HCT116 (cell line): Measurements from ENCODE around the gene PAX7. TPM values are rescaled to one million over a fixed set of nuclear protein-coding genes. Genes with fewer than 3 reads are reported as not detected.

Experiments
- ATAC-seq: fragments of 200-7000 bp; cut with Tn5 transposase; 2 replicates; pipeline ENCODE4 v1.9.1; 2020; ENCODE audit warnings: mild to moderate bottlenecking, moderate library complexity
- Bru-seq: library from RNA; stranded (reverse); fragments of 400-500 nt; gene quantifications from one replicate; lab custom pipeline; 2021; lab: Mats Ljungman, UMichigan
- BruChase-seq, 2 experiments: library from RNA; stranded (reverse); fragments of 400-500 nt; gene quantifications; one replicate each; lab custom pipeline; 2021; lab: Mats Ljungman, UMichigan
- BruUV-seq: library from RNA; stranded (reverse); fragments of 400-500 nt; replicated peaks from 2 replicates; lab custom pipeline; 2021; lab: Mats Ljungman, UMichigan
- CTCF ChIA-PET: fragments of 300-600 bp; sonication (Branson Sonifier 250); formaldehyde crosslinking; loops from one replicate; lab custom pipeline; 2021; ENCODE audit warnings: antibody characterized with exemption; lab: Charles Lee
- POLR2A ChIA-PET: fragments of 300-600, 350-600 bp; sonication (Branson Sonifier 250); formaldehyde crosslinking; loops from one replicate; lab custom pipeline; 2021; ENCODE audit warnings: antibody characterized with exemption; lab: Charles Lee
- RAD21 ChIA-PET, 2 experiments: fragments of 300-600 bp; sonication (Branson Sonifier 250); formaldehyde crosslinking; loops; one replicate each; lab custom pipeline; 2023; ENCODE audit warnings: low total read pairs in 2 of 2; ENCODE audit not compliant: uncharacterized antibody in 2 of 2, unreplicated experiment in 2 of 2, low non-redundant PET in 1 of 2; lab: Charles Lee
- DNase-seq: peaks from one replicate; pipeline ENCODE4 v3.0.0-alpha.2; 2010; ENCODE audit warnings: low read depth, low spot score
- H2AFZ ChIP-seq: fragments of 200-600 bp; shearing (Covaris generic), sonication (generic); 2 replicates; pipeline ENCODE4 v1.6.1; 2017; ENCODE audit warnings: low read depth, mixed run types, mixed read lengths, antibody characterized with exemption, low read length; ENCODE audit not compliant: poor library complexity, severe bottlenecking
- H3K27ac ChIP-seq: 2 replicates; pipeline ENCODE4 v1.5.1; 2012; ENCODE audit warnings: low read depth, low read length
- H3K27me3 ChIP-seq: fragments of 200-600 bp; sonication (generic); 2 replicates; pipeline ENCODE4 v1.6.1; 2016; ENCODE audit warnings: mixed run types, low read length, mixed read lengths; ENCODE audit not compliant: insufficient read depth
- H3K36me3 ChIP-seq, 2 experiments: fragments of 200-500 bp in 1 of 2; fragments of 200-600 bp in 1 of 2; sonication (Bioruptor generic) in 1 of 2; sonication (generic) in 1 of 2; 2 replicates each; pipeline versions ENCODE4 v1.5.1 to v1.6.1; 2014 to 2016; ENCODE audit warnings: low read length in 2 of 2, inconsistent platforms in 1 of 2, mixed read lengths in 1 of 2, mixed run types in 1 of 2; ENCODE audit not compliant: insufficient read depth in 2 of 2, control insufficient read depth in 1 of 2
- H3K4me1 ChIP-seq, 2 experiments: fragments of 200-600 bp in 1 of 2; sonication (generic) in 1 of 2; 2 replicates each; pipeline versions ENCODE4 v1.5.1 to v1.6.1; 2012 to 2017; ENCODE audit warnings: low read length in 2 of 2, inconsistent platforms in 1 of 2, mild to moderate bottlenecking in 1 of 2, mixed read lengths in 1 of 2, mixed run types in 1 of 2, moderate library complexity in 1 of 2; ENCODE audit not compliant: insufficient read depth in 2 of 2, control insufficient read depth in 1 of 2
- H3K4me2 ChIP-seq: fragments of 200-600 bp; sonication (generic); 2 replicates; pipeline ENCODE4 v1.6.1; 2017; ENCODE audit warnings: mixed run types, low read length, mixed read lengths
- H3K4me3 ChIP-seq, 2 experiments: fragments of 200-600 bp in 1 of 2; sonication (generic) in 1 of 2; replicated peaks in 1 of 2; 2 replicates each; pipeline ENCODE4 v1.5.1; 2011 to 2016; ENCODE audit warnings: low read length in 2 of 2, control low read depth in 1 of 2, low read depth in 1 of 2, mild to moderate bottlenecking in 1 of 2, mixed read lengths in 1 of 2, mixed run types in 1 of 2
- H3K79me2 ChIP-seq: fragments of 200-600 bp; sonication (generic); 2 replicates; pipeline ENCODE4 v1.6.1; 2017; ENCODE audit warnings: mild to moderate bottlenecking, mixed run types, low read length, moderate library complexity, mixed read lengths; ENCODE audit not compliant: insufficient read depth
- H3K9ac ChIP-seq: fragments of 200-600 bp; sonication (generic); 2 replicates; pipeline ENCODE4 v1.6.1; 2016; ENCODE audit warnings: low read length, mixed read lengths
- H3K9me2 ChIP-seq: fragments of 200-600 bp; sonication (generic), shearing (Covaris generic); 2 replicates; pipeline ENCODE4 v1.6.1; 2017; ENCODE audit warnings: mixed run types, mild to moderate bottlenecking, moderate library complexity; ENCODE audit not compliant: insufficient read depth
- H3K9me3 ChIP-seq, 2 experiments: fragments of 200-500 bp in 1 of 2; fragments of 200-600 bp in 1 of 2; sonication (Bioruptor generic) in 1 of 2; sonication (generic) in 1 of 2; 2 replicates each; pipeline ENCODE4 v1.6.1; 2014 to 2017; ENCODE audit warnings: low read length in 2 of 2, mixed read lengths in 2 of 2, inconsistent platforms in 1 of 2, low read depth in 1 of 2, mild to moderate bottlenecking in 1 of 2, mixed run types in 1 of 2, moderate library complexity in 1 of 2; ENCODE audit not compliant: control insufficient read depth in 1 of 2, insufficient read depth in 1 of 2
- H4K20me1 ChIP-seq: fragments of 200-600 bp; sonication (generic), shearing (Covaris generic); 2 replicates; pipeline ENCODE4 v1.6.1; 2017; ENCODE audit warnings: mixed run types, mild to moderate bottlenecking, moderate library complexity; ENCODE audit not compliant: insufficient read depth
- POLR2AphosphoS5 ChIP-seq: IDR thresholded peaks from 2 replicates; pipeline ENCODE4 v1.6.1; 2011; ENCODE audit warnings: mild to moderate bottlenecking, low read depth, low read length, moderate library complexity
- intact Hi-C: fragments of 100-400 bp; cut with micrococcal nuclease; formaldehyde crosslinking; loops from 2 replicates; pipeline ENCODE4 v1.10.0; 2022
- long read RNA-seq: library from polyadenylated mRNA; unstranded; transcript quantifications from one replicate; pipeline ENCODE4 v2.0.0, GENCODE V29; 2021; ENCODE audit not compliant: unreplicated experiment
- polyA plus RNA-seq: library from polyadenylated mRNA; unstranded; fragments of >200 nt; gene quantifications from 2 replicates; pipeline ENCODE4 v1.2.1, GENCODE V29; 2012; ENCODE audit warnings: missing spikeins
- total RNA-seq: library from RNA; stranded (reverse); gene quantifications from one replicate; pipeline ENCODE4 v1.2.1, GENCODE V29; 2021; ENCODE audit not compliant: unreplicated experiment
- TF ChIP-seq, protein P1 (sequence below): IDR thresholded peaks from 2 replicates; pipeline ENCODE4 v1.6.1; 2012
- TF ChIP-seq, protein P2 (sequence below), 3 experiments: fragments of 200-600 bp in 1 of 3; sonication (generic) in 1 of 3; IDR thresholded peaks in 2 of 3; conservative IDR thresholded peaks in 1 of 3; 2 replicates each; pipeline ENCODE4 v1.5.1; 2012 to 2017; ENCODE audit warnings: low read depth in 2 of 3, low read length in 2 of 3, antibody characterized with exemption in 1 of 3, borderline replicate concordance in 1 of 3, control low read depth in 1 of 3, mild to moderate bottlenecking in 1 of 3, mixed read lengths in 1 of 3, mixed run types in 1 of 3, moderate library complexity in 1 of 3; ENCODE audit not compliant: insufficient read depth in 1 of 3

Gene PAX7
- total RNA-seq: not detected
- not detected in 2 replicates for polyA plus RNA-seq
- Bru-seq, nascent RNA: percentile 2 among the genes with signal in this experiment
- percentile 1 among the genes with signal in this experiment for BruChase-seq, experiment 1, labeled RNA remaining after a 6-hour chase
- BruChase-seq, experiment 2, labeled RNA remaining after a 2-hour chase: percentile 3 among the genes with signal in this experiment
- long read RNA-seq: 0 reads

DNA sequence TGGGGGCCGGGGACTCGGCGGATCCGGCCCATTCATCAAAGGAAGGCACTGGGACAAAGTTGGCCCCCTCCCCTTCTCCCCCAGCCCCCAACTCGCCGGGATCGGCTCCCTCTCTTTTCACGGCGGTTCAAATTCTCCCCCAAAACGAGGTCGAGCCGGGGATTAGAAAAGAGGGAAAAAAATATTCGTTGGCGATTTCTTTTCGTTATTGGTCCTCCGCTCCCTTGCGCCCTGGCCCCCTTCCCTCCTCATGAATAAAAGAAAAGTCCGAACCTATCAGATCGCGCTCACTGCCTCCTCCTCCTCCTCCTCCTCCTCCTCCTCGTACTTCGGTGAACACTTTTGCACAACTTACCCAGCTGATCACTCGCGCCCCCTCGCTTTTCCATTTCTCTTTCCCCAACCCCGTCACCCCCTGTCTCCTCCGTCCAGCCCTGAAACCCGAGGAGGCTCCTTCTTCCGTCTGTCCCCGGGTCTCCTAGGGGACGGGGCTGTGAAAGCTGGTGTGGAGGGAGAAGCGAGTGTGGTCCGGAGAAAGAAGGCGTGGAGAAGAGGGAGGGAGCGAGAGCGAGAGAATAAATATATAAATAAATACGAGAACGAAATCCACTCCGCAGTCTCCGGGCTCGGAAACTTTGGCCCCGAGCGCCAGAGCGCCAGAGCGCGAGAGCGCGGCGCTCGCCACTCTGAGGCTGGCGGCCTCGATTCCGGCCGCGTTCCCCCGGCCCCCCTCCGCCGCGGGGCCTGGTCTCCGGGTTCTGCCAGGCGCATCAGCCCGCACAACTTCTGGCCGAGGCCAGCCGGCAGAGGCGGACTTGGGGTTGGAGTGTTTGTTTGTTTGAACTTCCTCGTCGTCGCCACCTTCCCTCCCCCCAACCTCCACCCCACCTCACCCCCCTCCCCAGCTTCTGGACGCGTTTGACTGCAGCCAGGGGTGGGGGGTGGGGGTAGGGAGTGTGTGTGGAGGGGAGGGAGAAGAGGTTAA is at the start of gene PAX7:
Gene PAX7 (plus strand): TSS at position 336 of the 985 bp plus-strand sequence. CDS start 758 bp downstream, outside the sequence.
- CTCF ChIA-PET: no interaction called here

More for the DNA sequence above, at the start of gene PAX7:
- DNase-seq (no peak), ATAC-seq (no peak)
- no peaks in the 10 kb centered on the region for H3K9me2 ChIP-seq
- no peaks in the 10 kb centered on the region for H4K20me1 ChIP-seq
- no peak within 1 kb of the TSS for H3K9ac ChIP-seq
- no TSS peak for BruUV-seq
- H3K4me2 ChIP-seq: no peak within 1 kb of the TSS
- H3K27ac ChIP-seq: no peak within 1 kb of the TSS
- no peak within 1 kb of the TSS for H2AFZ ChIP-seq
- no peak within 1 kb of the TSS for H3K4me3 ChIP-seq
- no peaks in the 10 kb centered on the region for H3K36me3 ChIP-seq
- H3K79me2 ChIP-seq: no peaks in the 10 kb centered on the region
- ChIA-PET POLR2A (no interaction called here), RAD21 (no interaction called here)
- H3K4me1 ChIP-seq: no peaks in the 10 kb centered on the region
- TF ChIP-seq, protein P1, sequence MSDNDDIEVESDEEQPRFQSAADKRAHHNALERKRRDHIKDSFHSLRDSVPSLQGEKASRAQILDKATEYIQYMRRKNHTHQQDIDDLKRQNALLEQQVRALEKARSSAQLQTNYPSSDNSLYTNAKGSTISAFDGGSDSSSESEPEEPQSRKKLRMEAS: no peak
- no peak for TF ChIP-seq POLR2AphosphoS5
- TF ChIP-seq, protein P2, sequence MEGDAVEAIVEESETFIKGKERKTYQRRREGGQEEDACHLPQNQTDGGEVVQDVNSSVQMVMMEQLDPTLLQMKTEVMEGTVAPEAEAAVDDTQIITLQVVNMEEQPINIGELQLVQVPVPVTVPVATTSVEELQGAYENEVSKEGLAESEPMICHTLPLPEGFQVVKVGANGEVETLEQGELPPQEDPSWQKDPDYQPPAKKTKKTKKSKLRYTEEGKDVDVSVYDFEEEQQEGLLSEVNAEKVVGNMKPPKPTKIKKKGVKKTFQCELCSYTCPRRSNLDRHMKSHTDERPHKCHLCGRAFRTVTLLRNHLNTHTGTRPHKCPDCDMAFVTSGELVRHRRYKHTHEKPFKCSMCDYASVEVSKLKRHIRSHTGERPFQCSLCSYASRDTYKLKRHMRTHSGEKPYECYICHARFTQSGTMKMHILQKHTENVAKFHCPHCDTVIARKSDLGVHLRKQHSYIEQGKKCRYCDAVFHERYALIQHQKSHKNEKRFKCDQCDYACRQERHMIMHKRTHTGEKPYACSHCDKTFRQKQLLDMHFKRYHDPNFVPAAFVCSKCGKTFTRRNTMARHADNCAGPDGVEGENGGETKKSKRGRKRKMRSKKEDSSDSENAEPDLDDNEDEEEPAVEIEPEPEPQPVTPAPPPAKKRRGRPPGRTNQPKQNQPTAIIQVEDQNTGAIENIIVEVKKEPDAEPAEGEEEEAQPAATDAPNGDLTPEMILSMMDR (IDR thresholded peaks at IDR 0.05 in 2 of 3, conservative IDR thresholded peaks at IDR 0.05 in 1 of 3; ENCODE audit: borderline replicate concordance in 1 of 3, insufficient read depth in 1 of 3, low read depth in 2 of 3, low read length in 2 of 3): no peak
- intact Hi-C loops: no loop called here
- H3K27me3 ChIP-seq: peaks cover 22% of the 10 kb centered on the region
- H3K9me3 ChIP-seq: no peaks in the 10 kb centered on the region
